PC-3 (cell line): ENCODE data around the gene IRF5.

ENCODE experiments used
- CTCF ChIP-seq: fragments of 300-600 bp; sonication (generic); conservative IDR thresholded peaks from 2 replicates; pipeline ENCODE4 v1.5.1; 2017; ENCODE audit warnings: antibody characterized with exemption, low read depth, mild to moderate bottlenecking, low read length
- EZH2phosphoT487 ChIP-seq: fragments of 300-600 bp; sonication (generic); IDR thresholded peaks from 2 replicates; pipeline ENCODE4 v1.6.1; 2018; ENCODE audit warnings: mild to moderate bottlenecking, antibody characterized with exemption, low read length, borderline replicate concordance

DNA sequence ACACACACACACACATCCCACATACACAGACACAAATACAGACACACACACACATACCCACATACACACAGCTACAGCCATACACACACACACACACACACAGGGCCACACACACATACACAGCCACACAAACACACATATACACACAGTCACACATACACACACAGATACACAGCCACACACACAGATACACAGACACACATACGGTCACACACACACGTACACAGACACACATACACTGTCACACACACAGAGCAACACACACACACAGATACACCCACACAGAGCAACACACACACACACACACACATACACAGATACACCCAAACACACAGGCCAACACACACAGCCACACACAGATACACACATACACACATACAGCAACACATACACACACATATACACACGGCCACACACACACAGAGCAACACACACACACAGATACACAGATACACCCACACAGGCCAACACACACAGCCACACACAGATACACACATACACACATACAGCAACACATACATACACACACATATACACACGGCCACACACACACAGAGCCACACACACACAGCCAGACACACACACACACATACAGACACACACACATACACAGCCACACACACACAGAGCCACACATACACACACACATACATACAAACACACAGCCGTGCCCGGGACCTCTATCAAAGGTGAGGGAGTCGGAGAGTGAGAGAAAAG, 49.5 kb upstream of the IRF5 start:
- no peak for TF ChIP-seq CTCF
- no peak for TF ChIP-seq EZH2phosphoT487
